ENCODE results near the gene TMEM184B.

- TF ChIP-seq, protein P1, sequence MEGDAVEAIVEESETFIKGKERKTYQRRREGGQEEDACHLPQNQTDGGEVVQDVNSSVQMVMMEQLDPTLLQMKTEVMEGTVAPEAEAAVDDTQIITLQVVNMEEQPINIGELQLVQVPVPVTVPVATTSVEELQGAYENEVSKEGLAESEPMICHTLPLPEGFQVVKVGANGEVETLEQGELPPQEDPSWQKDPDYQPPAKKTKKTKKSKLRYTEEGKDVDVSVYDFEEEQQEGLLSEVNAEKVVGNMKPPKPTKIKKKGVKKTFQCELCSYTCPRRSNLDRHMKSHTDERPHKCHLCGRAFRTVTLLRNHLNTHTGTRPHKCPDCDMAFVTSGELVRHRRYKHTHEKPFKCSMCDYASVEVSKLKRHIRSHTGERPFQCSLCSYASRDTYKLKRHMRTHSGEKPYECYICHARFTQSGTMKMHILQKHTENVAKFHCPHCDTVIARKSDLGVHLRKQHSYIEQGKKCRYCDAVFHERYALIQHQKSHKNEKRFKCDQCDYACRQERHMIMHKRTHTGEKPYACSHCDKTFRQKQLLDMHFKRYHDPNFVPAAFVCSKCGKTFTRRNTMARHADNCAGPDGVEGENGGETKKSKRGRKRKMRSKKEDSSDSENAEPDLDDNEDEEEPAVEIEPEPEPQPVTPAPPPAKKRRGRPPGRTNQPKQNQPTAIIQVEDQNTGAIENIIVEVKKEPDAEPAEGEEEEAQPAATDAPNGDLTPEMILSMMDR (IDR thresholded peaks at IDR 0.05; ENCODE audit: low read depth, low read length, poor library complexity, severe bottlenecking) = no peak
- TF ChIP-seq EZH2phosphoT487 (IDR thresholded peaks at IDR 0.05; ENCODE audit: borderline replicate concordance, low read length) = no peak
Observed at GRCh38 chr22:38236786-38237185, 36.0 kb downstream of the TMEM184B start.
